ENCODE data around the gene CFAP99.

DNA sequence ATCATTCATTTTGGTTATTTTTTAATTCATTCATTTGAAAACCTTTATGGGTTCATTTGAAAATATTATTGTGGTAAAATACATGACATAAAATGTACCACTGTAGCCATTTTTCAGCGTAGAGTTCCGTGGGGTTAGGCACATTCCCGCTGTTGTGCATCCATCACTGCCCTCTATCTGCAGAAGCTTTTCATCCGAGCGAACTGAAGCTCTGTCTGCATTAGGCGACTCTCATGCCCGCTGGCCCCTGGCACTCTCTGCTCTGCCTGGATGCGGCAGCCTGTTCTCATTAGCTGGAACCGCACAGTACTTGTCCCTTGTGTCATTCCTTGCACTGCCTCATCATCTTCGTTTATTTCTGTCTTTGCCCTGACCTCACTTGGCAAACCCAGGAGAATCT lies 17.5 kb downstream of the CFAP99 start:
- TF ChIP-seq, protein P1, sequence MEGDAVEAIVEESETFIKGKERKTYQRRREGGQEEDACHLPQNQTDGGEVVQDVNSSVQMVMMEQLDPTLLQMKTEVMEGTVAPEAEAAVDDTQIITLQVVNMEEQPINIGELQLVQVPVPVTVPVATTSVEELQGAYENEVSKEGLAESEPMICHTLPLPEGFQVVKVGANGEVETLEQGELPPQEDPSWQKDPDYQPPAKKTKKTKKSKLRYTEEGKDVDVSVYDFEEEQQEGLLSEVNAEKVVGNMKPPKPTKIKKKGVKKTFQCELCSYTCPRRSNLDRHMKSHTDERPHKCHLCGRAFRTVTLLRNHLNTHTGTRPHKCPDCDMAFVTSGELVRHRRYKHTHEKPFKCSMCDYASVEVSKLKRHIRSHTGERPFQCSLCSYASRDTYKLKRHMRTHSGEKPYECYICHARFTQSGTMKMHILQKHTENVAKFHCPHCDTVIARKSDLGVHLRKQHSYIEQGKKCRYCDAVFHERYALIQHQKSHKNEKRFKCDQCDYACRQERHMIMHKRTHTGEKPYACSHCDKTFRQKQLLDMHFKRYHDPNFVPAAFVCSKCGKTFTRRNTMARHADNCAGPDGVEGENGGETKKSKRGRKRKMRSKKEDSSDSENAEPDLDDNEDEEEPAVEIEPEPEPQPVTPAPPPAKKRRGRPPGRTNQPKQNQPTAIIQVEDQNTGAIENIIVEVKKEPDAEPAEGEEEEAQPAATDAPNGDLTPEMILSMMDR (conservative IDR thresholded peaks at IDR 0.05 in 1 of 2, IDR thresholded peaks at IDR 0.05 in 1 of 2; ENCODE audit: low read depth in 1 of 2, low read length in 2 of 2) = peak in 1 of 2 donors; percentile 36
- no peak for TF ChIP-seq EZH2 (IDR thresholded peaks at IDR 0.05; ENCODE audit: low read length, missing control alignments)

Data from fibroblast of lung (primary cell).